CD4-positive, alpha-beta memory T cell (primary cell): ENCODE results near the gene SLC8B1. TPM values are rescaled to one million over a fixed set of nuclear protein-coding genes. Genes with fewer than 3 reads are reported as not detected.

Experiments
- CTCF ChIA-PET: fragments of 350-600 bp; sonication (Branson Sonifier 250); formaldehyde crosslinking; loops from one replicate; lab custom pipeline; 2021; ENCODE audit warnings: inconsistent platforms; ENCODE audit not compliant: partially characterized antibody; lab: Charles Lee
- POLR2A ChIA-PET: fragments of 350-600 bp; sonication (Branson Sonifier 250); formaldehyde crosslinking; loops from one replicate; lab custom pipeline; 2021; ENCODE audit not compliant: partially characterized antibody; lab: Charles Lee
- DNase-seq, 5 donors: peaks; one replicate each; pipeline versions ENCODE4 v3.0.0 to v3.0.0-alpha.2; 2020 to 2022; ENCODE audit warnings: mixed read lengths in 1 of 5
- H3K27ac ChIP-seq: one replicate; pipeline ENCODE4 v1.7.0; 2013; ENCODE audit warnings: low read depth, low read length
- H3K27me3 ChIP-seq: 2 replicates; pipeline ENCODE4 v1.7.0; 2013; ENCODE audit warnings: mild to moderate bottlenecking, low read length, moderate library complexity; ENCODE audit not compliant: insufficient read depth
- H3K36me3 ChIP-seq: 2 replicates; pipeline ENCODE4 v1.7.0; 2013; ENCODE audit warnings: mild to moderate bottlenecking, low read length, moderate library complexity; ENCODE audit not compliant: insufficient read depth
- H3K4me1 ChIP-seq: 2 replicates; pipeline ENCODE4 v1.7.0; 2013; ENCODE audit warnings: mild to moderate bottlenecking, low read length, moderate library complexity; ENCODE audit not compliant: insufficient read depth
- H3K4me3 ChIP-seq, 2 donors: one replicate each; pipeline ENCODE4 v1.7.0; 2013; ENCODE audit warnings: low read length in 2 of 2, mild to moderate bottlenecking in 1 of 2
- H3K9me3 ChIP-seq, 2 donors: one replicate each; pipeline ENCODE4 v1.7.0; 2013; ENCODE audit warnings: low read length in 2 of 2, control low read depth in 1 of 2; ENCODE audit not compliant: control insufficient read depth in 1 of 2
- H3K27ac Mint-ChIP-seq, 7 donors: one replicate each; pipeline ENCODE4 v1.8.0; 2020 to 2021; ENCODE audit warnings: mixed read lengths in 7 of 7, mild to moderate bottlenecking in 6 of 7, inconsistent platforms in 3 of 7, moderate library complexity in 3 of 7
- H3K27me3 Mint-ChIP-seq, 2 donors: one replicate each; pipeline ENCODE4 v1.8.0; 2020 to 2021; ENCODE audit warnings: mixed read lengths in 2 of 2
- H3K36me3 Mint-ChIP-seq, 2 donors: one replicate each; pipeline ENCODE4 v1.8.0; 2020 to 2021; ENCODE audit warnings: mixed read lengths in 2 of 2, inconsistent platforms in 1 of 2, mild to moderate bottlenecking in 1 of 2
- H3K4me1 Mint-ChIP-seq, 4 donors: one replicate each; pipeline ENCODE4 v1.8.0; 2020 to 2021; ENCODE audit warnings: mixed read lengths in 4 of 4, mild to moderate bottlenecking in 1 of 4
- H3K4me3 Mint-ChIP-seq, 8 donors: one replicate each; pipeline ENCODE4 v1.8.0; 2020 to 2021; ENCODE audit warnings: mixed read lengths in 8 of 8, mild to moderate bottlenecking in 7 of 8, moderate library complexity in 6 of 8, inconsistent platforms in 3 of 8
- H3K9me3 Mint-ChIP-seq, 8 donors: one replicate each; pipeline ENCODE4 v1.8.0; 2020 to 2021; ENCODE audit warnings: mixed read lengths in 8 of 8, mild to moderate bottlenecking in 5 of 8, inconsistent platforms in 3 of 8, moderate library complexity in 1 of 8
- intact Hi-C: fragments of 100-400 bp; cut with micrococcal nuclease; formaldehyde crosslinking; loops from one replicate; pipeline ENCODE4 v1.15.1; 2023
- polyA plus RNA-seq, 2 donors: library from polyadenylated mRNA; unstranded; fragments of 300-500 nt; fragmentation: Illumina TruSeq; gene quantifications; one replicate each; pipeline ENCODE4 v1.2.3, GENCODE V29; 2021
- total RNA-seq, 2 experiments: library from RNA; stranded (reverse); gene quantifications; one replicate each; pipeline ENCODE4 v1.2.3, GENCODE V29; 2021

SLC8B1 gene
- total and polyA plus RNA-seq, 4 experiments from 2014 or later, result 33.9 to 93.5 (median 71.5) TPM

- no peaks in the 10 kb centered on the region for H3K27me3 Mint-ChIP-seq
- no peak overlapping the region for H3K27ac ChIP-seq
Measured at GRCh38 chr12:113253532-113254285, 81.2 kb downstream of the SLC8B1 start.

DNA sequence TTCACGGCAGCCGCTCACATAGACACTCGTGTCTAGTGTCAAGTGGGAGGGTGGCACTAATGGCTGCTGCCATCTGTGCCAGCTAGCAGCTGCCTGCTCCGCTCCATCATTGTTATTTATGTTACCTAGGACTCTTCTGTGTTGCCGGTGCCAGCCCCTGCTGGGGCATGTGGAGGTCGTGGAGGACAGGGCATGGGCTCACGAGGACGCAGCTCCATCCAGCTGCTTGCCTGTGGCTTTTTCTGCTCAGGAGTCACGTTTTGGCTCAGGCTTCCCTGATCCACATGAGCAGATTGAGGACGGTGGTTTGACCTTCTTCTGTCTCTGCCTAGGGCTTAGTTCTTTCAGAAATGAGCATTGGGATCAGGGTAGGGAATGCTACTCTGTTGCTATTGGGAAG is 82.4 kb downstream of the SLC8B1 start:
- Histone ChIP-seq H3K9me3 (peaks cover 0 to 10% of the 10 kb centered on the region in 2 donors), H3K27ac (no peak overlapping the region), H3K36me3 (peaks cover 10% of the 10 kb centered on the region), H3K27me3 (no peaks in the 10 kb centered on the region), H3K4me1 (no peaks in the 10 kb centered on the region), H3K4me3 (no peak overlapping the region)
- H3K4me1 Mint-ChIP-seq, result peaks cover 0 to 1% (median 0%) of the 10 kb centered on the region in 4 donors
- POLR2A ChIA-PET, result no interaction called here
- no peak overlapping the region for H3K4me3 Mint-ChIP-seq
- intact Hi-C loops, result no loop called here
- CTCF ChIA-PET, result no interaction called here
- no peaks in the 10 kb centered on the region for H3K27me3 Mint-ChIP-seq
- H3K27ac Mint-ChIP-seq, result peak overlapping the region in 1 of 7 donors; percentile 65
- H3K36me3 Mint-ChIP-seq, result peaks cover 44 to 49% of the 10 kb centered on the region in 2 donors
- DNase-seq, result no peak
- peaks cover 0 to 23% (median 14%) of the 10 kb centered on the region in 8 donors for H3K9me3 Mint-ChIP-seq

More at GRCh38 chr12:113253532-113254285, 81.2 kb downstream of the SLC8B1 start:
- Mint-ChIP-seq H3K9me3 (peaks cover 0 to 23% (median 14%) of the 10 kb centered on the region in 8 donors), H3K36me3 (peaks cover 39% of the 10 kb centered on the region in 2 donors), H3K4me1 (peaks cover 0 to 2% (median under 1%) of the 10 kb centered on the region in 4 donors), H3K27ac (peak overlapping the region in 1 of 7 donors; percentile 21), H3K4me3 (no peak overlapping the region)
- Histone ChIP-seq H3K27me3 (no peaks in the 10 kb centered on the region), H3K9me3 (peaks cover 0 to 10% of the 10 kb centered on the region in 2 donors), H3K4me3 (no peak overlapping the region), H3K36me3 (peaks cover 7% of the 10 kb centered on the region), H3K4me1 (no peaks in the 10 kb centered on the region)
- CTCF ChIA-PET, result no interaction called here
- intact Hi-C loops, result no loop called here
- POLR2A ChIA-PET, result no interaction called here
- no peak for DNase-seq

GRCh38 chr12:113251404-113252070 is 83.4 kb downstream of the SLC8B1 start:
- no peaks in the 10 kb centered on the region for H3K27me3 ChIP-seq
- Mint-ChIP-seq H3K36me3 (peaks cover 46 to 49% of the 10 kb centered on the region in 2 donors), H3K4me1 (peaks cover 0 to 1% (median 0%) of the 10 kb centered on the region in 4 donors), H3K4me3 (no peak overlapping the region), H3K27me3 (no peaks in the 10 kb centered on the region), H3K27ac (peak overlapping the region in 2 of 7 donors; percentile 66 to 72), H3K9me3 (peaks cover 0 to 23% (median 14%) of the 10 kb centered on the region in 8 donors)
- H3K27ac ChIP-seq, result no peak overlapping the region
- CTCF ChIA-PET, result no interaction called here
- POLR2A ChIA-PET, result no interaction called here
- DNase-seq, result no peak
- no peak overlapping the region for H3K4me3 ChIP-seq
- H3K4me1 ChIP-seq, result no peaks in the 10 kb centered on the region
- peaks cover 0 to 10% of the 10 kb centered on the region in 2 donors for H3K9me3 ChIP-seq
- intact Hi-C loops, result no loop called here
- H3K36me3 ChIP-seq, result peaks cover 20% of the 10 kb centered on the region

DNA sequence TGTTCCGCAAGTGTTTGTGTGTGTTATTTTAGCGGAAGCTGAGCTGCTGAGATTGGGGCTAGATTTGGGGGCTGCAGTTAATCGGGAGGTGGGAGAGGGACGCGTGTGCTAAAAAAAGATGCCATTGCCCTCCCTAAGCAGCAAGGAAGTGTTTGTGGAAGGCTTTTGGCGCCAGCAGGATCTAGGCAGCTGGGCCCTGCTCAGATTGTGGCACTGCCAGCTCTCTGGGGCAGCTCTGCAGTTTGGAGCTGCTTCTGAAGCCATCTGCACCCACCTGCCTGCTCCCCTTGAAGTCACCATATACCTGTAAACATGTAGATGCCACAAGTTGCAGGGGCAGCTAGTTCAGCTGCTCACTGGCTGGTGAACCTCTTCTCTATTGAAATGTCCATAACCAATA is 84.9 kb downstream of the SLC8B1 start:
- Mint-ChIP-seq H3K27ac (peak overlapping the region in 1 of 7 donors; percentile 16), H3K4me1 (peaks cover 0 to 1% (median under 1%) of the 10 kb centered on the region in 4 donors), H3K9me3 (peaks cover 0 to 23% (median 14%) of the 10 kb centered on the region in 8 donors), H3K4me3 (no peak overlapping the region), H3K27me3 (no peaks in the 10 kb centered on the region), H3K36me3 (peaks cover 54 to 55% of the 10 kb centered on the region in 2 donors)
- Histone ChIP-seq H3K36me3 (peaks cover 28% of the 10 kb centered on the region), H3K27me3 (no peaks in the 10 kb centered on the region), H3K27ac (no peak overlapping the region), H3K9me3 (peaks cover 0 to 10% of the 10 kb centered on the region in 2 donors), H3K4me3 (no peak overlapping the region), H3K4me1 (no peaks in the 10 kb centered on the region)
- ChIA-PET POLR2A (no interaction called here), CTCF (no interaction called here)
- no peak for DNase-seq
- intact Hi-C loops, result no loop called here

DNA sequence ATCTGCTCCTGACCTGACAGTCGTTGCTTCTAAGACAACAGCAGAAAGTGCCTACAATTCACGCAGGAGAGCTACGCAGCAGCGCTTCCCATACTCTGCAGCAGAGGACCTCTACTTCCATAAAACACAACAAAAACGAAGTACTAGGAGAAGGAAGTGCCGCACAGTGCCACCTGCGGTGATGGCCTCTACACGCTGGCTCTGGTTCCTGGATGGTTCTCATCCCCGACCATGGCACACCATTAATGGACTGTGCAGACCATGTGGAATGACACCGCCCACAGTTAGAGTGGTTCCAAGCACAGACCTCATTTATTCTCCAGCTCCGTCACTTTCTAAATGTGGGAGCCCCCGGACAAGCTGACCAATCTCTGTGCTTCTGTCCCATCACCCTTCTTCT is 85.4 kb downstream of the SLC8B1 start:
- H3K27me3 ChIP-seq, result no peaks in the 10 kb centered on the region
- no peaks in the 10 kb centered on the region for H3K4me1 ChIP-seq
- peaks cover 28% of the 10 kb centered on the region for H3K36me3 ChIP-seq
- DNase-seq, result no peak
- H3K9me3 Mint-ChIP-seq, result peaks cover 0 to 23% (median 14%) of the 10 kb centered on the region in 8 donors
- peaks cover 0 to 10% of the 10 kb centered on the region in 2 donors for H3K9me3 ChIP-seq
- ChIA-PET CTCF (no interaction called here), POLR2A (no interaction called here)
- H3K4me3 ChIP-seq, result no peak overlapping the region
- H3K27ac ChIP-seq, result no peak overlapping the region
- H3K27ac Mint-ChIP-seq, result peak overlapping the region in 1 of 7 donors; percentile 16
- peaks cover 3 to 5% (median 4%) of the 10 kb centered on the region in 4 donors for H3K4me1 Mint-ChIP-seq
- peaks cover 55 to 59% of the 10 kb centered on the region in 2 donors for H3K36me3 Mint-ChIP-seq
- intact Hi-C loops, result no loop called here
- H3K4me3 Mint-ChIP-seq, result no peak overlapping the region
- H3K27me3 Mint-ChIP-seq, result no peaks in the 10 kb centered on the region

- peaks cover 0 to 10% of the 10 kb centered on the region in 2 donors for H3K9me3 ChIP-seq
- H3K27me3 ChIP-seq, result no peaks in the 10 kb centered on the region
- peaks cover 28% of the 10 kb centered on the region for H3K36me3 ChIP-seq
- H3K4me3 Mint-ChIP-seq, result no peak overlapping the region
- peak overlapping the region in 1 of 7 donors; percentile 10 for H3K27ac Mint-ChIP-seq
- ChIA-PET CTCF (no interaction called here), POLR2A (interaction anchor here (1.1 kb wide), 1 partner anchor 19 kb away, joined by 3 read pairs; no protein-coding TSS in a partner anchor)
- intact Hi-C loops, result no loop called here
- peaks cover 0 to 19% (median 13%) of the 10 kb centered on the region in 8 donors for H3K9me3 Mint-ChIP-seq
- H3K27me3 Mint-ChIP-seq, result no peaks in the 10 kb centered on the region
- H3K4me1 ChIP-seq, result no peaks in the 10 kb centered on the region
- peaks cover 53 to 58% of the 10 kb centered on the region in 2 donors for H3K36me3 Mint-ChIP-seq
- peaks cover 3 to 7% (median 5%) of the 10 kb centered on the region in 4 donors for H3K4me1 Mint-ChIP-seq
- H3K27ac ChIP-seq, result no peak overlapping the region
- no peak for DNase-seq
- H3K4me3 ChIP-seq, result no peak overlapping the region
Measured at GRCh38 chr12:113248842-113249435, 86.0 kb downstream of the SLC8B1 start.
